Measurements from ENCODE around the gene SLC30A1.

GRCh38 chr1:211524521-211524920 lies 54.4 kb downstream of the SLC30A1 start:
- TF ChIP-seq POLR2A (IDR thresholded peaks at IDR 0.05) (no peak), CTCF (IDR thresholded peaks at IDR 0.05) (no peak), POLR2AphosphoS5 (IDR thresholded peaks at IDR 0.05; ENCODE audit: insufficient read depth in 1 of 2, low read depth in 1 of 2) (no peak)
